HepG2 (cell line): ENCODE measurements around the gene DOK4. TPM values are rescaled to one million over a fixed set of nuclear protein-coding genes. Genes with fewer than 3 reads are reported as not detected.
A peak's percentile ranks its signal among the peaks of the same experiment; 100 is the strongest.

Experiments used
- BRCA1 ChIP-seq: sonication (generic); formaldehyde crosslinking; IDR thresholded peaks from 2 replicates; pipeline ENCODE4 v1.4.0; 2020; ENCODE audit warnings: missing genetic modification reagents
- CHD4 ChIP-seq: fragments of 200-600 bp; sonication (generic); IDR thresholded peaks from 2 replicates; pipeline ENCODE4 v1.7.0; 2017; ENCODE audit warnings: mild to moderate bottlenecking, low read length, borderline replicate concordance
- CREM ChIP-seq, 2 experiments: sonication (generic) in 1 of 2; formaldehyde crosslinking in 1 of 2; IDR thresholded peaks; 2 replicates each; pipeline versions ENCODE4 v1.4.0 to v1.6.1; 2016 to 2020; ENCODE audit warnings: antibody characterized with exemption in 1 of 2, mild to moderate bottlenecking in 1 of 2, missing genetic modification reagents in 1 of 2
- HCFC1 ChIP-seq: fragments of 150-350 bp; IDR thresholded peaks from 2 replicates; pipeline ENCODE4 v1.6.1; 2014; ENCODE audit warnings: low read depth, low read length
- HOXA7 ChIP-seq: sonication (generic); formaldehyde crosslinking; IDR thresholded peaks from 2 replicates; pipeline ENCODE4 v1.8.1; 2022; ENCODE audit warnings: mild to moderate bottlenecking, missing genetic modification reagents, moderate library complexity
- JARID2 ChIP-seq: sonication (generic); formaldehyde crosslinking; IDR thresholded peaks from 2 replicates; pipeline ENCODE4 v1.8.1; 2023; ENCODE audit warnings: missing genetic modification reagents, inconsistent platforms; ENCODE audit not compliant: insufficient replicate concordance
- MAFG ChIP-seq: sonication (generic); formaldehyde crosslinking; IDR thresholded peaks from 2 replicates; pipeline ENCODE4 v1.5.1; 2020; ENCODE audit warnings: mild to moderate bottlenecking, missing genetic modification reagents
- MED13 ChIP-seq: sonication (generic); formaldehyde crosslinking; IDR thresholded peaks from 2 replicates; pipeline ENCODE4 v1.5.0; 2020; ENCODE audit warnings: missing genetic modification reagents
- NRL ChIP-seq: sonication (generic); formaldehyde crosslinking; IDR thresholded peaks from 2 replicates; pipeline ENCODE4 v1.5.0; 2020; ENCODE audit warnings: missing genetic modification reagents, mild to moderate bottlenecking, moderate library complexity, borderline replicate concordance
- RCOR2 ChIP-seq: IDR thresholded peaks from 2 replicates; pipeline ENCODE4 v1.6.1; 2016; ENCODE audit warnings: missing biosample characterization, missing genetic modification reagents
- REL ChIP-seq: sonication (generic); formaldehyde crosslinking; conservative IDR thresholded peaks from 2 replicates; pipeline ENCODE4 v1.8.0; 2022; ENCODE audit warnings: mild to moderate bottlenecking, missing genetic modification reagents, moderate library complexity
- RFX1 ChIP-seq: fragments of 450-650 bp; IDR thresholded peaks from 2 replicates; pipeline ENCODE4 v1.6.1; 2017
- SMARCE1 ChIP-seq: fragments of 450-650 bp; IDR thresholded peaks from 2 replicates; pipeline ENCODE4 v1.6.1; 2017; ENCODE audit warnings: borderline replicate concordance
- STAT5B ChIP-seq: sonication (generic); formaldehyde crosslinking; IDR thresholded peaks from 2 replicates; pipeline ENCODE4 v1.4.0; 2020; ENCODE audit warnings: missing genetic modification reagents
- ZNF33A ChIP-seq: sonication (generic); formaldehyde crosslinking; IDR thresholded peaks from 2 replicates; pipeline ENCODE4 v1.5.1; 2020; ENCODE audit warnings: missing genetic modification reagents, mild to moderate bottlenecking, moderate library complexity, borderline replicate concordance
- ZNF678 ChIP-seq: sonication (generic); formaldehyde crosslinking; IDR thresholded peaks from 2 replicates; pipeline ENCODE4 v1.4.0; 2020; ENCODE audit warnings: mild to moderate bottlenecking, missing genetic modification reagents
- polyA plus RNA-seq, 8 experiments: library from polyadenylated mRNA; depleted of rRNA in 3 of 8; stranded (reverse) in 7 of 8; unstranded in 1 of 8; fragments of >200 nt; fragmentation: Illumina TruSeq in 4 of 8; extraction: Trizol in 4 of 8; gene quantifications; 2 replicates each; pipeline versions ENCODE4 v1.2.1 to v1.2.3, GENCODE V29; 2011 to 2016; ENCODE audit warnings: low read depth in 4 of 8, missing spikeins in 1 of 8, mixed read lengths in 1 of 8; ENCODE audit not compliant: insufficient read depth in 1 of 8
- total RNA-seq, 5 experiments: library from RNA; depleted of rRNA; stranded (reverse); fragments of >200 nt; fragmentation: Illumina TruSeq; extraction: Trizol; gene quantifications; 2 replicates each; pipeline ENCODE4 v1.2.3, GENCODE V29; 2016; ENCODE audit warnings: low read depth in 1 of 5
- TF ChIP-seq, protein P1 (sequence below): sonication (generic); formaldehyde crosslinking; IDR thresholded peaks from 2 replicates; pipeline ENCODE4 v1.4.0; 2020; ENCODE audit warnings: mild to moderate bottlenecking, missing genetic modification reagents
- TF ChIP-seq, protein P2 (sequence below): sonication (generic); formaldehyde crosslinking; IDR thresholded peaks from 2 replicates; pipeline ENCODE4 v1.5.1; 2020; ENCODE audit warnings: missing genetic modification reagents, mild to moderate bottlenecking, borderline replicate concordance
- TF ChIP-seq, protein P3 (sequence below): sonication (generic); formaldehyde crosslinking; IDR thresholded peaks from 2 replicates; pipeline ENCODE4 v1.5.0; 2020; ENCODE audit warnings: missing genetic modification reagents, mild to moderate bottlenecking, borderline replicate concordance
- TF ChIP-seq, protein P4 (sequence below): sonication (generic); formaldehyde crosslinking; IDR thresholded peaks from 2 replicates; pipeline ENCODE4 v1.9.0; 2021; ENCODE audit warnings: missing genetic modification reagents, borderline replicate concordance

DOK4 gene
- total and polyA plus RNA-seq, 2 of the 13 experiments (the other 11 are each of a cell fraction or from before 2014, with no cell fraction given): 52.7 to 70.0 TPM

DNA sequence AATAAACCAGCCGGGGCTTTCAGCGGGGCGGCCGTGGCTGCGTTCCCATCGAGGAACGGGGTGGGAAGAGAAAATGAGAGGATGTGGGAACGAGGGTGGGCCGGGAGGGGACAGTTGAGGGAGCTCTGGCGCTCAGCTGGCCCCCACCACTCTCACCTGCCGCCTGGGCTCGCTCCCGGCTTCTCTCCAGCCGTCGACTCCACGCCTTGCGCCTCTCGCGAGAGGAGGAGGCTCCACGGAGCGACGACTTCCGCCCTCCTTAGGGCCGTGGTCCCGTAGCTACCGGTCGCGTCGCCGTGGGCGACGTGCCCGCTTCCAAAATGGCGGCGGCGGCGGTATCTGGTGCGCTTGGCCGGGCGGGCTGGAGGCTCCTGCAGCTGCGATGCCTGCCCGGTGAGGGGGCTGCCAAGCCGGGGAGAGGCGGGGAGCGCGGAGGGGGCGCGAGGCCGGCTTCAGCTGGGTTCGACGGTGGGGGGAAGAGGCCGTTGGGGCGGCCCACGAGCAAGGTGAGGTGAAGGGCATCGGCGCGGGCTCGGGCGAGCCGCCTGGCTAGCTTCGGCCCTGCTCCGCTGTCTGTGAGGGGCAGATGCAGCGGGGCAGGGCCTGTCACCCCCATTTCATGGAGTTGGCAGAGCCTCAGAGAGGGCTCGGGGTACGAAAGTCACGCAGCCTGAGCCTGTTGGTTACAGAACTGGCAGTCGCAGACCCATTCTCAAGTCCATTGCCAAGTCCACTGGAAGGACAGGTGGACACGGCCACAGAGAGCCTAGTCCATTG lies 38.9 kb downstream of the DOK4 start, which contains the start of the genes CIAPIN1 and COQ9 (continued):
- TF ChIP-seq, protein P1, sequence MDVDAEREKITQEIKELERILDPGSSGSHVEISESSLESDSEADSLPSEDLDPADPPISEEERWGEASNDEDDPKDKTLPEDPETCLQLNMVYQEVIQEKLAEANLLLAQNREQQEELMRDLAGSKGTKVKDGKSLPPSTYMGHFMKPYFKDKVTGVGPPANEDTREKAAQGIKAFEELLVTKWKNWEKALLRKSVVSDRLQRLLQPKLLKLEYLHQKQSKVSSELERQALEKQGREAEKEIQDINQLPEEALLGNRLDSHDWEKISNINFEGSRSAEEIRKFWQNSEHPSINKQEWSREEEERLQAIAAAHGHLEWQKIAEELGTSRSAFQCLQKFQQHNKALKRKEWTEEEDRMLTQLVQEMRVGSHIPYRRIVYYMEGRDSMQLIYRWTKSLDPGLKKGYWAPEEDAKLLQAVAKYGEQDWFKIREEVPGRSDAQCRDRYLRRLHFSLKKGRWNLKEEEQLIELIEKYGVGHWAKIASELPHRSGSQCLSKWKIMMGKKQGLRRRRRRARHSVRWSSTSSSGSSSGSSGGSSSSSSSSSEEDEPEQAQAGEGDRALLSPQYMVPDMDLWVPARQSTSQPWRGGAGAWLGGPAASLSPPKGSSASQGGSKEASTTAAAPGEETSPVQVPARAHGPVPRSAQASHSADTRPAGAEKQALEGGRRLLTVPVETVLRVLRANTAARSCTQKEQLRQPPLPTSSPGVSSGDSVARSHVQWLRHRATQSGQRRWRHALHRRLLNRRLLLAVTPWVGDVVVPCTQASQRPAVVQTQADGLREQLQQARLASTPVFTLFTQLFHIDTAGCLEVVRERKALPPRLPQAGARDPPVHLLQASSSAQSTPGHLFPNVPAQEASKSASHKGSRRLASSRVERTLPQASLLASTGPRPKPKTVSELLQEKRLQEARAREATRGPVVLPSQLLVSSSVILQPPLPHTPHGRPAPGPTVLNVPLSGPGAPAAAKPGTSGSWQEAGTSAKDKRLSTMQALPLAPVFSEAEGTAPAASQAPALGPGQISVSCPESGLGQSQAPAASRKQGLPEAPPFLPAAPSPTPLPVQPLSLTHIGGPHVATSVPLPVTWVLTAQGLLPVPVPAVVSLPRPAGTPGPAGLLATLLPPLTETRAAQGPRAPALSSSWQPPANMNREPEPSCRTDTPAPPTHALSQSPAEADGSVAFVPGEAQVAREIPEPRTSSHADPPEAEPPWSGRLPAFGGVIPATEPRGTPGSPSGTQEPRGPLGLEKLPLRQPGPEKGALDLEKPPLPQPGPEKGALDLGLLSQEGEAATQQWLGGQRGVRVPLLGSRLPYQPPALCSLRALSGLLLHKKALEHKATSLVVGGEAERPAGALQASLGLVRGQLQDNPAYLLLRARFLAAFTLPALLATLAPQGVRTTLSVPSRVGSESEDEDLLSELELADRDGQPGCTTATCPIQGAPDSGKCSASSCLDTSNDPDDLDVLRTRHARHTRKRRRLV: peak; percentile 61; the same call in 1 of the 2 replicates
- TF ChIP-seq JARID2 (CRISPR knock-in tag) (no peak), MAFG (CRISPR knock-in tag) (no peak), HCFC1 (peak; percentile 84), NRL (CRISPR knock-in tag) (peak; percentile 95), REL (CRISPR knock-in tag) (no peak; the same call in 1 of the 2 replicates), RCOR2 (peak; percentile 14; the same call in 1 of the 2 replicates), CHD4 (no peak), MED13 (CRISPR knock-in tag) (peak; percentile 52), SMARCE1 (no peak), HOXA7 (CRISPR knock-in tag) (no peak), RFX1 (peak; percentile 74; the same call in 1 of the 2 replicates), ZNF33A (CRISPR knock-in tag) (no peak), STAT5B (CRISPR knock-in tag) (no peak; the same call in 1 of the 2 replicates), CREM (IDR thresholded peaks at IDR 0.05) (peak; percentile 85), CREM (CRISPR knock-in tag; IDR thresholded peaks at IDR 0.05) (peak; percentile 67; the same call in 1 of the 2 replicates), BRCA1 (peak; percentile 11; the same call in 1 of the 2 replicates), ZNF678 (CRISPR knock-in tag) (0 out of 2 replicates have a peak, but pooled peaks have one; percentile 48)
- TF ChIP-seq, protein P2, sequence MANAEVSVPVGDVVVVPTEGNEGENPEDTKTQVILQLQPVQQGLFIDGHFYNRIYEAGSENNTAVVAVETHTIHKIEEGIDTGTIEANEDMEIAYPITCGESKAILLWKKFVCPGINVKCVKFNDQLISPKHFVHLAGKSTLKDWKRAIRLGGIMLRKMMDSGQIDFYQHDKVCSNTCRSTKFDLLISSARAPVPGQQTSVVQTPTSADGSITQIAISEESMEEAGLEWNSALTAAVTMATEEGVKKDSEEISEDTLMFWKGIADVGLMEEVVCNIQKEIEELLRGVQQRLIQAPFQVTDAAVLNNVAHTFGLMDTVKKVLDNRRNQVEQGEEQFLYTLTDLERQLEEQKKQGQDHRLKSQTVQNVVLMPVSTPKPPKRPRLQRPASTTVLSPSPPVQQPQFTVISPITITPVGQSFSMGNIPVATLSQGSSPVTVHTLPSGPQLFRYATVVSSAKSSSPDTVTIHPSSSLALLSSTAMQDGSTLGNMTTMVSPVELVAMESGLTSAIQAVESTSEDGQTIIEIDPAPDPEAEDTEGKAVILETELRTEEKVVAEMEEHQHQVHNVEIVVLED (CRISPR knock-in tag): peak; percentile 99
- TF ChIP-seq, protein P3, sequence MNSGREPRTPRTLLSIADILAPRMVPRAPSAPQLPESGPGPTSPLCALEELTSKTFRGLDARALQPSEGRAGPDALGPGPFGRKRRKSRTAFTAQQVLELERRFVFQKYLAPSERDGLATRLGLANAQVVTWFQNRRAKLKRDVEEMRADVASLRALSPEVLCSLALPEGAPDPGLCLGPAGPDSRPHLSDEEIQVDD: no peak; the same call in 1 of the 2 replicates
- TF ChIP-seq, protein P4, sequence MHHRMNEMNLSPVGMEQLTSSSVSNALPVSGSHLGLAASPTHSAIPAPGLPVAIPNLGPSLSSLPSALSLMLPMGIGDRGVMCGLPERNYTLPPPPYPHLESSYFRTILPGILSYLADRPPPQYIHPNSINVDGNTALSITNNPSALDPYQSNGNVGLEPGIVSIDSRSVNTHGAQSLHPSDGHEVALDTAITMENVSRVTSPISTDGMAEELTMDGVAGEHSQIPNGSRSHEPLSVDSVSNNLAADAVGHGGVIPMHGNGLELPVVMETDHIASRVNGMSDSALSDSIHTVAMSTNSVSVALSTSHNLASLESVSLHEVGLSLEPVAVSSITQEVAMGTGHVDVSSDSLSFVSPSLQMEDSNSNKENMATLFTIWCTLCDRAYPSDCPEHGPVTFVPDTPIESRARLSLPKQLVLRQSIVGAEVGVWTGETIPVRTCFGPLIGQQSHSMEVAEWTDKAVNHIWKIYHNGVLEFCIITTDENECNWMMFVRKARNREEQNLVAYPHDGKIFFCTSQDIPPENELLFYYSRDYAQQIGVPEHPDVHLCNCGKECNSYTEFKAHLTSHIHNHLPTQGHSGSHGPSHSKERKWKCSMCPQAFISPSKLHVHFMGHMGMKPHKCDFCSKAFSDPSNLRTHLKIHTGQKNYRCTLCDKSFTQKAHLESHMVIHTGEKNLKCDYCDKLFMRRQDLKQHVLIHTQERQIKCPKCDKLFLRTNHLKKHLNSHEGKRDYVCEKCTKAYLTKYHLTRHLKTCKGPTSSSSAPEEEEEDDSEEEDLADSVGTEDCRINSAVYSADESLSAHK (CRISPR knock-in tag): no peak
